Keratinocyte (primary cell): ENCODE data around the gene RNF169. TPM values are rescaled to one million over a fixed set of nuclear protein-coding genes. Genes with fewer than 3 reads are reported as not detected.

ENCODE experiments used
- DNase-seq: peaks from one replicate; pipeline ENCODE4 v3.0.0-alpha.2; 2011; ENCODE audit warnings: low read depth, missing footprints, low spot score
- FAIRE-seq: peaks from 2 replicates; lab custom pipeline; 2011; peaks lifted over from hg19 to GRCh38; lab: Jason Lieb, UNC
- H2AFZ ChIP-seq: 2 replicates; pipeline ENCODE4 v1.6.0; 2012; ENCODE audit warnings: low read length, control low read depth, inconsistent platforms; ENCODE audit not compliant: control insufficient read depth
- H3K27ac ChIP-seq: 2 replicates; pipeline ENCODE4 v1.5.1; 2011; ENCODE audit warnings: low read length; ENCODE audit not compliant: control insufficient read depth, insufficient read depth
- H3K27me3 ChIP-seq: 3 replicates; pipeline ENCODE4 v1.6.0; 2011; ENCODE audit warnings: low read length; ENCODE audit not compliant: control insufficient read depth, insufficient read depth; ENCODE audit errors: extremely low read depth
- H3K36me3 ChIP-seq, 2 experiments: 2 replicates in 1 of 2; 3 replicates in 1 of 2; pipeline ENCODE4 v1.5.1; 2011; ENCODE audit warnings: low read length in 2 of 2, mild to moderate bottlenecking in 1 of 2; ENCODE audit not compliant: control insufficient read depth in 2 of 2, insufficient read depth in 2 of 2; ENCODE audit errors: extremely low read depth in 1 of 2
- H3K4me1 ChIP-seq: 3 replicates; pipeline ENCODE4 v1.5.1; 2011; ENCODE audit warnings: low read length; ENCODE audit not compliant: control insufficient read depth, insufficient read depth; ENCODE audit errors: extremely low read depth
- H3K4me2 ChIP-seq: 3 replicates; pipeline ENCODE4 v1.6.0; 2011; ENCODE audit warnings: low read depth, low read length; ENCODE audit not compliant: control insufficient read depth, insufficient read depth; ENCODE audit errors: extremely low read depth
- H3K4me3 ChIP-seq, 3 experiments: fragments of 200-600 bp in 1 of 3; sonication (generic) in 1 of 3; 2 replicates in 2 of 3; 3 replicates in 1 of 3; pipeline ENCODE4 v1.5.1; 2011 to 2016; ENCODE audit warnings: low read length in 3 of 3, mild to moderate bottlenecking in 3 of 3, control low read depth in 2 of 3, inconsistent platforms in 1 of 3, low read depth in 1 of 3, mixed read lengths in 1 of 3, mixed run types in 1 of 3, moderate library complexity in 1 of 3; ENCODE audit not compliant: control insufficient read depth in 2 of 3, insufficient read depth in 2 of 3; ENCODE audit errors: extremely low read depth in 1 of 3
- H3K79me2 ChIP-seq: 2 replicates; pipeline ENCODE4 v1.6.0; 2012; ENCODE audit warnings: low read length; ENCODE audit not compliant: control insufficient read depth, insufficient read depth
- H3K9ac ChIP-seq: 3 replicates; pipeline ENCODE4 v1.6.0; 2011; ENCODE audit warnings: low read length; ENCODE audit not compliant: control insufficient read depth, insufficient read depth; ENCODE audit errors: extremely low read depth
- H3K9me1 ChIP-seq: 3 replicates; pipeline ENCODE4 v1.6.0; 2011; ENCODE audit warnings: low read length; ENCODE audit not compliant: control insufficient read depth, insufficient read depth; ENCODE audit errors: extremely low read depth
- H3K9me3 ChIP-seq: 2 replicates; pipeline ENCODE4 v1.5.1; 2012; ENCODE audit warnings: low read depth, low read length; ENCODE audit not compliant: control insufficient read depth
- H4K20me1 ChIP-seq: 3 replicates; pipeline ENCODE4 v1.6.0; 2011; ENCODE audit warnings: low read length; ENCODE audit not compliant: control insufficient read depth, insufficient read depth; ENCODE audit errors: extremely low read depth
- EZH2 ChIP-seq: IDR thresholded peaks from one replicate; pipeline ENCODE4 v1.6.1; 2012; ENCODE audit warnings: inconsistent platforms, mild to moderate bottlenecking, low read length, moderate library complexity
- dilution Hi-C: fragments of 300-500 bp; cut with MboI; formaldehyde crosslinking; loops from one replicate; pipeline ENCODE4 v1.7.0; 2020; ENCODE audit warnings: low sequenced_read_pairs; ENCODE audit not compliant: extremely low pct_ligation_motif_present
- polyA plus RNA-seq, 5 experiments: library from polyadenylated mRNA; depleted of rRNA in 3 of 5; stranded (reverse) in 3 of 5; stranded (forward) in 1 of 5; unstranded in 1 of 5; fragments of >200 nt; gene quantifications; 1 replicate in 1 of 5; 2 replicates in 3 of 5; 3 replicates in 1 of 5; pipeline versions ENCODE4 v1.2.1 to v1.2.3, GENCODE V29; 2011 to 2012; ENCODE audit warnings: missing spikeins in 2 of 5, low read depth in 1 of 5, low replicate concordance in 1 of 5
- TF ChIP-seq, protein P1 (sequence below), 3 experiments: IDR thresholded peaks in 1 of 3; conservative IDR thresholded peaks in 1 of 3; optimal IDR thresholded peaks in 1 of 3; 2 replicates in 2 of 3; 3 replicates in 1 of 3; pipeline versions ENCODE3 to v1.5.1; 2011; ENCODE audit warnings: low read length in 3 of 3, mild to moderate bottlenecking in 3 of 3, moderate library complexity in 2 of 3, control low read depth in 1 of 3, inconsistent platforms in 1 of 3; ENCODE audit not compliant: insufficient read depth in 2 of 3; ENCODE audit errors: extremely low read depth in 1 of 3

RNF169 gene
- polyA plus RNA-seq, 1 donor (not counting 4 experiments of a cell fraction or from before 2014, with no cell fraction given) = 8.9 TPM

DNA sequence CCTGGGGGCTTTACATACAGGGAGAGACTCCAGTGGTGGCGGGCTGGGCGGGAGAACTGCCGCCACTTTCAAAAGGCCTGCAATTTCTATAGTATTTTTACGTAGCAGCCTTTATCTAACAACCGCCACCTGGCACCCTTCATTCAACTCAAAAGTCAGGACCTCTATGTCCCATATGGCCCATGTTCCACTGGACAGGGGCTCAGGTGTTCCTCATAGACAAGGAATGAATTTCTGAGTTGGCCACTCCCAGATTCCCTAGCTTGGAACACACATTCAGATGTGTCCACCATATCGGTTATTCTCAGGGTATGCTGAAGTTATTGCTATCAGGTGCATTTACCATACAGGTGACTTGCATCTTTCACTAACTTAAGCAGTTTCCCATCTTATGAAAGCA is 29.9 kb downstream of the RNF169 start:
- Histone ChIP-seq H3K36me3 (no peaks in the 10 kb centered on the region), H3K9ac (no peak overlapping the region), H3K9me1 (no peaks in the 10 kb centered on the region), H3K4me2 (no peak overlapping the region), H3K9me3 (no peaks in the 10 kb centered on the region), H3K4me3 (no peak overlapping the region), H4K20me1 (no peaks in the 10 kb centered on the region), H2AFZ (no peak overlapping the region), H3K79me2 (peaks cover 72% of the 10 kb centered on the region), H3K4me1 (peaks cover 8% of the 10 kb centered on the region), H3K27me3 (no peaks in the 10 kb centered on the region), H3K27ac (no peak overlapping the region)
- dilution Hi-C loops = no loop called here
- no peak for FAIRE-seq
- TF ChIP-seq, protein P1, sequence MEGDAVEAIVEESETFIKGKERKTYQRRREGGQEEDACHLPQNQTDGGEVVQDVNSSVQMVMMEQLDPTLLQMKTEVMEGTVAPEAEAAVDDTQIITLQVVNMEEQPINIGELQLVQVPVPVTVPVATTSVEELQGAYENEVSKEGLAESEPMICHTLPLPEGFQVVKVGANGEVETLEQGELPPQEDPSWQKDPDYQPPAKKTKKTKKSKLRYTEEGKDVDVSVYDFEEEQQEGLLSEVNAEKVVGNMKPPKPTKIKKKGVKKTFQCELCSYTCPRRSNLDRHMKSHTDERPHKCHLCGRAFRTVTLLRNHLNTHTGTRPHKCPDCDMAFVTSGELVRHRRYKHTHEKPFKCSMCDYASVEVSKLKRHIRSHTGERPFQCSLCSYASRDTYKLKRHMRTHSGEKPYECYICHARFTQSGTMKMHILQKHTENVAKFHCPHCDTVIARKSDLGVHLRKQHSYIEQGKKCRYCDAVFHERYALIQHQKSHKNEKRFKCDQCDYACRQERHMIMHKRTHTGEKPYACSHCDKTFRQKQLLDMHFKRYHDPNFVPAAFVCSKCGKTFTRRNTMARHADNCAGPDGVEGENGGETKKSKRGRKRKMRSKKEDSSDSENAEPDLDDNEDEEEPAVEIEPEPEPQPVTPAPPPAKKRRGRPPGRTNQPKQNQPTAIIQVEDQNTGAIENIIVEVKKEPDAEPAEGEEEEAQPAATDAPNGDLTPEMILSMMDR (optimal IDR thresholded peaks at IDR 0.05 in 1 of 3, IDR thresholded peaks at IDR 0.05 in 1 of 3, conservative IDR thresholded peaks at IDR 0.05 in 1 of 3; ENCODE audit: extremely low read depth in 1 of 3, insufficient read depth in 2 of 3, low read length in 3 of 3) = no peak
- TF ChIP-seq EZH2 = no peak
- DNase-seq = no peak

DNA sequence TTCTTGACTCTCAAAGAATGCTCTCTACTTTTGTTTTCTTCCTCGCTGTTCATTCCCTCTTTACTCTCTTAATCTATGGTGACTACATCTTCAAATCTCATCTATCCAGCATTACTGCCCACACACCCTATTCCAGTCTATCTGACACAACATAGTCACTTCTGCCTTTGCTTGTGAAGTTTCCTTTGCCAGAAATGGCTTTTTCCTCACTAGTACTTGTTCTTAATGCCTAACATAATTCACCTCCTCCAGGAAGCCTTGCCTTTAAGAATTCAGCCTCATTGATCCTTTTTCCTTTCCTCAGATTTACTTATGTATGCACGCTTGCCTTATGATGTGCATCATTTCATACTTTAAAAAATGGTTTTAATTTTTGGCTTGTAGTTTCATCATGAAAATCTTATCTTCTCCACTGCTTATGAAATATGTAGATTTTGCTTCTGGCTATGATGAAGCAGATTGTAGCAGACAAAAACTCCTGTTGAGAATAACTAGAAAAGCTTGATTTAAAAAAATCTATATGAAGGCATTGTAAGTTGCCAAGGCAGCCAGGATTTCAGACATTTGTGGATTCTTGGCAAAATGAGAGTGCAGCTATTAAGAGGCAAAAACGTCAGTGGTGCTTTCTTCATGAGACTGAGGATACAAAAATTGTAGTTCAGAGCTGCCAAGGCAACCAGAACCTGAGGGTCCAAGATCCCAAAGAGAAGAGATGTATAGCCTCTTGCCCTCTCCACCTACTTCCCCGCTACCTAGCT is 31.8 kb downstream of the RNF169 start:
- H3K27me3 ChIP-seq = no peaks in the 10 kb centered on the region
- FAIRE-seq (no peak), DNase-seq (no peak)
- no peaks in the 10 kb centered on the region for H3K36me3 ChIP-seq
- H3K4me3 ChIP-seq = no peak overlapping the region
- H4K20me1 ChIP-seq = no peaks in the 10 kb centered on the region
- peaks cover 11% of the 10 kb centered on the region for H3K4me1 ChIP-seq
- dilution Hi-C loops = no loop called here
- H3K27ac ChIP-seq = no peak overlapping the region
- no peak for TF ChIP-seq EZH2
- TF ChIP-seq, protein P1 (optimal IDR thresholded peaks at IDR 0.05 in 1 of 3, IDR thresholded peaks at IDR 0.05 in 1 of 3, conservative IDR thresholded peaks at IDR 0.05 in 1 of 3; ENCODE audit: extremely low read depth in 1 of 3, insufficient read depth in 2 of 3, low read length in 3 of 3) = no peak
- H3K9ac ChIP-seq = no peak overlapping the region
- H2AFZ ChIP-seq = no peak overlapping the region
- H3K9me1 ChIP-seq = no peaks in the 10 kb centered on the region
- peaks cover 74% of the 10 kb centered on the region for H3K79me2 ChIP-seq
- no peak overlapping the region for H3K4me2 ChIP-seq
- no peaks in the 10 kb centered on the region for H3K9me3 ChIP-seq
